Renal pelvis (tissue), 3 donors: Measurements from ENCODE around the gene MATN3. TPM values are rescaled to one million over a fixed set of nuclear protein-coding genes. Genes with fewer than 3 reads are reported as not detected.

Source experiments
- polyA plus RNA-seq, 3 donors: library from polyadenylated mRNA; unstranded; fragments of 120-200 nt; gene quantifications; one replicate each; pipeline ENCODE4 v1.2.1, GENCODE V29; 2013; ENCODE audit not compliant: insufficient read length in 3 of 3

Gene MATN3
- polyA plus RNA-seq, 3 donors: 2.5 to 3.1 (median 3.0) TPM

Other genes with a start within 250 kb of the MATN3 start
- gene TTC32, start 110.7 kb downstream of the MATN3 start, polyA plus RNA-seq: 10 to 100 TPM; 29.7 to 35.3 (median 34.0) TPM
- gene WDR35, start 22.6 kb downstream of the MATN3 start, polyA plus RNA-seq: 10 to 100 TPM; 26.3 to 33.9 (median 29.7) TPM
- gene LAPTM4A, start 39.0 kb upstream of the MATN3 start, polyA plus RNA-seq: 100 to 1,000 TPM; 399 to 441 (median 432) TPM
- 10 to 100 TPM; 28.3 to 34.5 (median 31.0) TPM for gene SDC1, start 212.5 kb upstream of the MATN3 start, polyA plus RNA-seq